Stimulated activated CD8-positive, alpha-beta memory T cell treated with anti-CD3 and anti-CD28 coated beads, Interleukin-12 subunit alpha, Interleukin-12 subunit beta, amount 100 ng/mL, for 1 hour (primary cell): ENCODE data around the gene SLC12A5.

Experiments used
- DNase-seq: peaks from one replicate; pipeline ENCODE4 v3.0.0-alpha.2; 2020; ENCODE audit warnings: low read depth

SLC12A5 gene

GRCh38 chr20:46056027-46056833, 27.2 kb downstream of the SLC12A5 start:
- DNase-seq: no peak

GRCh38 chr20:46056970-46057855, 28.2 kb downstream of the SLC12A5 start:
- DNase-seq: no peak

- no peak for DNase-seq
Measured at GRCh38 chr20:46057856-46058598, 29.0 kb downstream of the SLC12A5 start.

GRCh38 chr20:46058599-46059281, 29.7 kb downstream of the SLC12A5 start:
- DNase-seq: no peak

- no peak for DNase-seq
Measured at GRCh38 chr20:46060301-46060881, 31.4 kb downstream of the SLC12A5 start.

GRCh38 chr20:46060975-46061374, 32.0 kb downstream of the SLC12A5 start:
- DNase-seq: no peak

- no peak for DNase-seq
Measured at GRCh38 chr20:46062151-46062550, 33.1 kb downstream of the SLC12A5 start.

GRCh38 chr20:46062621-46063020, 33.6 kb downstream of the SLC12A5 start:
- DNase-seq: no peak

- DNase-seq: no peak
Measured at GRCh38 chr20:46063151-46063550, 34.1 kb downstream of the SLC12A5 start.

GRCh38 chr20:46063652-46064054, 34.6 kb downstream of the SLC12A5 start:
- no peak for DNase-seq

- DNase-seq: no peak
Measured at GRCh38 chr20:46065006-46065405, 36.0 kb downstream of the SLC12A5 start.

GRCh38 chr20:46065691-46066090, 36.7 kb downstream of the SLC12A5 start:
- DNase-seq: no peak

- DNase-seq: no peak
Measured at GRCh38 chr20:46070215-46070900, 41.3 kb downstream of the SLC12A5 start.

- DNase-seq: no peak
Measured at GRCh38 chr20:46071573-46071972, 42.6 kb downstream of the SLC12A5 start.

GRCh38 chr20:46073024-46073423, 44.0 kb downstream of the SLC12A5 start:
- DNase-seq: no peak

- no peak for DNase-seq
Measured at GRCh38 chr20:46073443-46073842, 44.4 kb downstream of the SLC12A5 start.

GRCh38 chr20:46074006-46074405, 45.0 kb downstream of the SLC12A5 start:
- DNase-seq: no peak

GRCh38 chr20:46076806-46077205, 47.8 kb downstream of the SLC12A5 start:
- DNase-seq: no peak

- DNase-seq: no peak
Measured at GRCh38 chr20:46077642-46078305, 48.8 kb downstream of the SLC12A5 start.

- DNase-seq: no peak
Measured at GRCh38 chr20:46078954-46079353, 49.9 kb downstream of the SLC12A5 start.
